ENCODE data around the gene RANBP3.

The RANBP3 gene

GRCh38 chr19:6003976-6004375, 26.0 kb upstream of the RANBP3 start:
- TF ChIP-seq, protein P1, sequence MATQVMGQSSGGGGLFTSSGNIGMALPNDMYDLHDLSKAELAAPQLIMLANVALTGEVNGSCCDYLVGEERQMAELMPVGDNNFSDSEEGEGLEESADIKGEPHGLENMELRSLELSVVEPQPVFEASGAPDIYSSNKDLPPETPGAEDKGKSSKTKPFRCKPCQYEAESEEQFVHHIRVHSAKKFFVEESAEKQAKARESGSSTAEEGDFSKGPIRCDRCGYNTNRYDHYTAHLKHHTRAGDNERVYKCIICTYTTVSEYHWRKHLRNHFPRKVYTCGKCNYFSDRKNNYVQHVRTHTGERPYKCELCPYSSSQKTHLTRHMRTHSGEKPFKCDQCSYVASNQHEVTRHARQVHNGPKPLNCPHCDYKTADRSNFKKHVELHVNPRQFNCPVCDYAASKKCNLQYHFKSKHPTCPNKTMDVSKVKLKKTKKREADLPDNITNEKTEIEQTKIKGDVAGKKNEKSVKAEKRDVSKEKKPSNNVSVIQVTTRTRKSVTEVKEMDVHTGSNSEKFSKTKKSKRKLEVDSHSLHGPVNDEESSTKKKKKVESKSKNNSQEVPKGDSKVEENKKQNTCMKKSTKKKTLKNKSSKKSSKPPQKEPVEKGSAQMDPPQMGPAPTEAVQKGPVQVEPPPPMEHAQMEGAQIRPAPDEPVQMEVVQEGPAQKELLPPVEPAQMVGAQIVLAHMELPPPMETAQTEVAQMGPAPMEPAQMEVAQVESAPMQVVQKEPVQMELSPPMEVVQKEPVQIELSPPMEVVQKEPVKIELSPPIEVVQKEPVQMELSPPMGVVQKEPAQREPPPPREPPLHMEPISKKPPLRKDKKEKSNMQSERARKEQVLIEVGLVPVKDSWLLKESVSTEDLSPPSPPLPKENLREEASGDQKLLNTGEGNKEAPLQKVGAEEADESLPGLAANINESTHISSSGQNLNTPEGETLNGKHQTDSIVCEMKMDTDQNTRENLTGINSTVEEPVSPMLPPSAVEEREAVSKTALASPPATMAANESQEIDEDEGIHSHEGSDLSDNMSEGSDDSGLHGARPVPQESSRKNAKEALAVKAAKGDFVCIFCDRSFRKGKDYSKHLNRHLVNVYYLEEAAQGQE (IDR thresholded peaks at IDR 0.05; ENCODE audit: low read depth), result no peak
- TF ChIP-seq ZBTB7A (IDR thresholded peaks at IDR 0.05; ENCODE audit: low read depth) (no peak), NFIC (IDR thresholded peaks at IDR 0.05) (no peak)

DNA sequence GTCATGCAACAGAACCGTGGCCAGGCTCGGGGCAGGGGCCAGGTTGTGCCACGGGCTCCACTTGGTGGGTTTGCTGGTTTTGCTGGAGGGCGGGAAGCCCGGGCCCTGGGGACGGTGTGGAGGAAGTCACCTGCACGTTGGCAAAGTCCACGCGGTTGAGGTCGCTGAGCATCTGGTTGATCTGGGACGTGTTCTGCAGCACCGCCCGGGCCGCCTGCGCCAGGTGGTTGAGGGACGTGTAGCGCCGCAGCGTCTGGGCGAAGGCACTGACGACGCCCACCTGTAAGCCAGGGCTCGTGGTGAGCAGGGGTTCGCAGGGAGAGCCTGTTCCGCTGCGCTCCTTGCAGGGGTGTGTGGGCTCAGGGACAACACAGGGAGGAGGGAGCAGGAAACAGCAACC, 24.7 kb upstream of the RANBP3 start:
- TF ChIP-seq CEBPB (IDR thresholded peaks at IDR 0.05), result no peak
- no peak for TF ChIP-seq MAX (IDR thresholded peaks at IDR 0.05)
- TF ChIP-seq FOXM1 (IDR thresholded peaks at IDR 0.05; ENCODE audit: borderline replicate concordance, low read depth), result no peak
- TF ChIP-seq CREB1 (IDR thresholded peaks at IDR 0.05; ENCODE audit: low read depth), result no peak
- no peak for TF ChIP-seq TEAD4 (IDR thresholded peaks at IDR 0.05)
- no peak for TF ChIP-seq TCF12 (IDR thresholded peaks at IDR 0.05; ENCODE audit: low read depth)
- no peak for TF ChIP-seq EGR1 (IDR thresholded peaks at IDR 0.05)
- no peak for TF ChIP-seq YY1 (IDR thresholded peaks at IDR 0.05; ENCODE audit: low read depth)
- no peak for TF ChIP-seq TAF1 (IDR thresholded peaks at IDR 0.05; ENCODE audit: low read depth)
- TF ChIP-seq NFIC (IDR thresholded peaks at IDR 0.05), result no peak
- TF ChIP-seq, protein P2, sequence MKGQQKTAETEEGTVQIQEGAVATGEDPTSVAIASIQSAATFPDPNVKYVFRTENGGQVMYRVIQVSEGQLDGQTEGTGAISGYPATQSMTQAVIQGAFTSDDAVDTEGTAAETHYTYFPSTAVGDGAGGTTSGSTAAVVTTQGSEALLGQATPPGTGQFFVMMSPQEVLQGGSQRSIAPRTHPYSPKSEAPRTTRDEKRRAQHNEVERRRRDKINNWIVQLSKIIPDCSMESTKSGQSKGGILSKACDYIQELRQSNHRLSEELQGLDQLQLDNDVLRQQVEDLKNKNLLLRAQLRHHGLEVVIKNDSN (IDR thresholded peaks at IDR 0.05), result no peak
- TF ChIP-seq ZBTB7A (IDR thresholded peaks at IDR 0.05; ENCODE audit: low read depth), result no peak
- TF ChIP-seq, protein P1 (IDR thresholded peaks at IDR 0.05; ENCODE audit: low read depth), result no peak
- no peak for TF ChIP-seq RAD21 (IDR thresholded peaks at IDR 0.05; ENCODE audit: low read depth)

- no peak for TF ChIP-seq TCF12 (IDR thresholded peaks at IDR 0.05; ENCODE audit: low read depth)
- no peak for TF ChIP-seq CREB1 (IDR thresholded peaks at IDR 0.05; ENCODE audit: low read depth)
- TF ChIP-seq YY1 (IDR thresholded peaks at IDR 0.05; ENCODE audit: low read depth), result no peak
- no peak for TF ChIP-seq ZBTB7A (IDR thresholded peaks at IDR 0.05; ENCODE audit: low read depth)
- TF ChIP-seq EP300 (IDR thresholded peaks at IDR 0.05; ENCODE audit: borderline replicate concordance), result no peak
- TF ChIP-seq NFIC (IDR thresholded peaks at IDR 0.05), result no peak
- TF ChIP-seq EGR1 (IDR thresholded peaks at IDR 0.05), result no peak
Observed at GRCh38 chr19:6000228-6000847, 22.4 kb upstream of the RANBP3 start.

DNA sequence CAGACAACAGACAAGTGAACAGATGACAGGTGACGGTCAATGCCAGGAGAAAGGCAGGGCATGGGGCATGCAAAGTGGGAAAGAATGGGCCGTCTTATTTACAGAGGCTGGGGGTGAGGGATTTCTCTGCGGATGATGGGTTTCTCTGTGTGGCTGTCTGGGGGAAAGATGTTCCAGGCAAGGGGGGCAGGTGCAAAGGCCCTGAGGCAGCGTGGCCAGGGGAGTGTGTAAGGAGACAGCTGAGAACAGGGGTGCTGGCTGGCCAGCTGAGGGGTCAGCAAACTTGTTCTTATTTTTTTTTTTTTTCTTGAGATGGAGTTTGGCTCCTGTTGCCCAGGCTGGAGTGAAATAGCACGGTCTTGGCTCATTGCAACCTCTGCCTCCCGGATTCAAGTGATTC, 21.8 kb upstream of the RANBP3 start:
- TF ChIP-seq RAD21 (IDR thresholded peaks at IDR 0.05; ENCODE audit: low read depth), result no peak
- TF ChIP-seq YY1 (IDR thresholded peaks at IDR 0.05; ENCODE audit: low read depth), result no peak
- TF ChIP-seq ZBTB7A (IDR thresholded peaks at IDR 0.05; ENCODE audit: low read depth), result no peak
- TF ChIP-seq, protein P2 (IDR thresholded peaks at IDR 0.05), result no peak
- no peak for TF ChIP-seq EP300 (IDR thresholded peaks at IDR 0.05; ENCODE audit: borderline replicate concordance)
- TF ChIP-seq NFIC (IDR thresholded peaks at IDR 0.05), result no peak
- TF ChIP-seq, protein P1 (IDR thresholded peaks at IDR 0.05; ENCODE audit: low read depth), result no peak
- TF ChIP-seq TAF1 (IDR thresholded peaks at IDR 0.05; ENCODE audit: low read depth), result no peak
- TF ChIP-seq CREB1 (IDR thresholded peaks at IDR 0.05; ENCODE audit: low read depth), result no peak
- TF ChIP-seq TCF12 (IDR thresholded peaks at IDR 0.05; ENCODE audit: low read depth), result no peak
- no peak for TF ChIP-seq TEAD4 (IDR thresholded peaks at IDR 0.05)
- TF ChIP-seq MAX (IDR thresholded peaks at IDR 0.05), result no peak
- TF ChIP-seq EGR1 (IDR thresholded peaks at IDR 0.05), result no peak
- no peak for TF ChIP-seq CEBPB (IDR thresholded peaks at IDR 0.05)
- no peak for TF ChIP-seq FOXM1 (IDR thresholded peaks at IDR 0.05; ENCODE audit: borderline replicate concordance, low read depth)
